Measurements from ENCODE around the gene MRPS21.

Gene MRPS21

GRCh38 chr1:150293433-150294253 lies at the start of gene MRPS21:
Gene MRPS21 (plus strand): TSS chr1:150293861. CDS start chr1:150294367, 506 bp downstream.
- DNase-seq (ENCODE audit: low read depth in 3 of 3, low spot score in 1 of 3) = peak; percentile 38 to 66 (median 51)

- no peak for DNase-seq (ENCODE audit: low read depth in 3 of 3, low spot score in 1 of 3)
These were observed 43.7 kb upstream of the MRPS21 start for GRCh38 chr1:150249936-150250335.

GRCh38 chr1:150256198-150256553 lies 37.5 kb upstream of the MRPS21 start:
- DNase-seq (ENCODE audit: low read depth in 3 of 3, low spot score in 1 of 3) = no peak

- DNase-seq (ENCODE audit: low read depth in 3 of 3, low spot score in 1 of 3) = no peak
These were observed 36.9 kb upstream of the MRPS21 start for GRCh38 chr1:150256554-150257341.

- no peak for DNase-seq (ENCODE audit: low read depth in 3 of 3, low spot score in 1 of 3)
These were observed 35.8 kb upstream of the MRPS21 start, which contains the start of gene CA14 for GRCh38 chr1:150257624-150258585. Gene CA14 (plus strand): TSS chr1:150257774. CDS start chr1:150258129, 355 bp downstream.

GRCh38 chr1:150259217-150259616 lies 34.4 kb upstream of the MRPS21 start:
- no peak for DNase-seq (ENCODE audit: low read depth in 3 of 3, low spot score in 1 of 3)

GRCh38 chr1:150259758-150260669 lies 33.6 kb upstream of the MRPS21 start:
- no peak for DNase-seq (ENCODE audit: low read depth in 3 of 3, low spot score in 1 of 3)

GRCh38 chr1:150261367-150261766 lies 32.3 kb upstream of the MRPS21 start:
- no peak for DNase-seq (ENCODE audit: low read depth in 3 of 3, low spot score in 1 of 3)

- no peak for DNase-seq (ENCODE audit: low read depth in 3 of 3, low spot score in 1 of 3)
These were observed 31.0 kb upstream of the MRPS21 start for GRCh38 chr1:150262388-150263320.

GRCh38 chr1:150263549-150263948 lies 30.1 kb upstream of the MRPS21 start:
- no peak for DNase-seq (ENCODE audit: low read depth in 3 of 3, low spot score in 1 of 3)

- no peak for DNase-seq (ENCODE audit: low read depth in 3 of 3, low spot score in 1 of 3)
These were observed 25.8 kb upstream of the MRPS21 start for GRCh38 chr1:150267896-150268295.

GRCh38 chr1:150268340-150268704 lies 25.3 kb upstream of the MRPS21 start:
- peak in 1 of 3 donors; percentile 10 for DNase-seq (ENCODE audit: low read depth in 3 of 3, low spot score in 1 of 3)

- DNase-seq (ENCODE audit: low read depth in 3 of 3, low spot score in 1 of 3) = peak; percentile 79 to 85 (median 84)
These were observed 24.8 kb upstream of the MRPS21 start, which contains the start of gene APH1A for GRCh38 chr1:150268705-150269403. Gene APH1A (minus strand): TSS chr1:150269016. CDS start chr1:150268810, 206 bp downstream.

GRCh38 chr1:150269451-150269850 lies 24.2 kb upstream of the MRPS21 start:
- no peak for DNase-seq (ENCODE audit: low read depth in 3 of 3, low spot score in 1 of 3)

- no peak for DNase-seq (ENCODE audit: low read depth in 3 of 3, low spot score in 1 of 3)
These were observed 22.2 kb upstream of the MRPS21 start for GRCh38 chr1:150271291-150271959.

GRCh38 chr1:150273311-150273710 lies 20.4 kb upstream of the MRPS21 start:
- no peak for DNase-seq (ENCODE audit: low read depth in 3 of 3, low spot score in 1 of 3)

GRCh38 chr1:150280138-150280707 lies 13.4 kb upstream of the MRPS21 start:
- no peak for DNase-seq (ENCODE audit: low read depth in 3 of 3, low spot score in 1 of 3)

All from stimulated activated CD4-positive, alpha-beta T cell treated with anti-CD3 and anti-CD28 coated beads, TNF-alpha, amount 100 ng/mL, for 1 hour (primary cell).